HUES6 (cell line): ENCODE measurements around the gene POLR3B.

ENCODE experiments used
- H3K27ac ChIP-seq: 2 replicates; pipeline ENCODE4 v1.7.0; 2013; ENCODE audit warnings: low read depth, mild to moderate bottlenecking, low read length, inconsistent platforms
- H3K27me3 ChIP-seq: 2 replicates; pipeline ENCODE4 v1.6.1; 2013; ENCODE audit warnings: low read length; ENCODE audit not compliant: control insufficient read depth, insufficient read depth
- H3K36me3 ChIP-seq: 2 replicates; pipeline ENCODE4 v1.6.1; 2013; ENCODE audit warnings: low read length; ENCODE audit not compliant: control insufficient read depth, insufficient read depth
- H3K4me1 ChIP-seq: 2 replicates; pipeline ENCODE4 v1.6.1; 2013; ENCODE audit warnings: low read length; ENCODE audit not compliant: control insufficient read depth, insufficient read depth
- H3K4me3 ChIP-seq: 2 replicates; pipeline ENCODE4 v1.5.1; 2013; ENCODE audit warnings: low read depth, low read length
- H3K9ac ChIP-seq: one replicate; pipeline ENCODE4 v1.6.1; 2013; ENCODE audit warnings: mild to moderate bottlenecking, low read length
- H3K9me3 ChIP-seq: 2 replicates; pipeline ENCODE4 v1.6.1; 2013; ENCODE audit warnings: low read depth, low read length; ENCODE audit not compliant: control insufficient read depth, insufficient read depth

The POLR3B gene

GRCh38 chr12:106416273-106416672 is 58.7 kb downstream of the POLR3B start:
- no peaks in the 10 kb centered on the region for H3K9me3 ChIP-seq
- 0 out of 2 replicates have a peak, but pooled peaks cover 4% of the 10 kb centered on the region for H3K4me1 ChIP-seq
- H3K27ac ChIP-seq = no peak overlapping the region
- H3K27me3 ChIP-seq = no peaks in the 10 kb centered on the region
- no peak overlapping the region for H3K4me3 ChIP-seq
- H3K36me3 ChIP-seq = no peaks in the 10 kb centered on the region
- no peak overlapping the region for H3K9ac ChIP-seq

GRCh38 chr12:106417926-106418910 is 60.7 kb downstream of the POLR3B start:
- H3K4me3 ChIP-seq = no peak overlapping the region
- H3K4me1 ChIP-seq = 0 out of 2 replicates have a peak, but pooled peaks cover 4% of the 10 kb centered on the region
- H3K9me3 ChIP-seq = no peaks in the 10 kb centered on the region
- no peaks in the 10 kb centered on the region for H3K27me3 ChIP-seq
- no peaks in the 10 kb centered on the region for H3K36me3 ChIP-seq
- H3K9ac ChIP-seq = no peak overlapping the region
- H3K27ac ChIP-seq = no peak overlapping the region

GRCh38 chr12:106418970-106419369 is 61.4 kb downstream of the POLR3B start:
- Histone ChIP-seq H3K36me3 (no peaks in the 10 kb centered on the region), H3K9ac (no peak overlapping the region), H3K4me3 (no peak overlapping the region), H3K27ac (no peak overlapping the region), H3K4me1 (0 out of 2 replicates have a peak, but pooled peaks cover 4% of the 10 kb centered on the region), H3K27me3 (no peaks in the 10 kb centered on the region), H3K9me3 (no peaks in the 10 kb centered on the region)

GRCh38 chr12:106423291-106423690 is 65.7 kb downstream of the POLR3B start:
- Histone ChIP-seq H3K4me3 (no peak overlapping the region), H3K9ac (no peak overlapping the region), H3K9me3 (no peaks in the 10 kb centered on the region), H3K27ac (no peak overlapping the region), H3K27me3 (no peaks in the 10 kb centered on the region), H3K36me3 (no peaks in the 10 kb centered on the region), H3K4me1 (no peaks in the 10 kb centered on the region)

- no peak overlapping the region for H3K27ac ChIP-seq
- H3K36me3 ChIP-seq = no peaks in the 10 kb centered on the region
- H3K9ac ChIP-seq = no peak overlapping the region
- H3K4me3 ChIP-seq = no peak overlapping the region
- no peaks in the 10 kb centered on the region for H3K27me3 ChIP-seq
- no peaks in the 10 kb centered on the region for H3K9me3 ChIP-seq
- no peaks in the 10 kb centered on the region for H3K4me1 ChIP-seq
Observed at GRCh38 chr12:106425061-106425702, 67.6 kb downstream of the POLR3B start.

GRCh38 chr12:106427917-106428316 is 70.4 kb downstream of the POLR3B start:
- H3K9me3 ChIP-seq = no peaks in the 10 kb centered on the region

GRCh38 chr12:106428384-106428783 is 70.8 kb downstream of the POLR3B start:
- H3K9me3 ChIP-seq = no peaks in the 10 kb centered on the region
- H3K9ac ChIP-seq = no peak overlapping the region
- no peak overlapping the region for H3K4me3 ChIP-seq
- no peaks in the 10 kb centered on the region for H3K4me1 ChIP-seq
- H3K27ac ChIP-seq = no peak overlapping the region
- no peaks in the 10 kb centered on the region for H3K36me3 ChIP-seq
- no peaks in the 10 kb centered on the region for H3K27me3 ChIP-seq

More at GRCh38 chr12:106427917-106428316, 70.4 kb downstream of the POLR3B start:
- Histone ChIP-seq H3K27me3 (no peaks in the 10 kb centered on the region), H3K27ac (no peak overlapping the region), H3K4me3 (no peak overlapping the region), H3K36me3 (no peaks in the 10 kb centered on the region), H3K4me1 (no peaks in the 10 kb centered on the region), H3K9ac (no peak overlapping the region)

- Histone ChIP-seq H3K9ac (no peak overlapping the region), H3K36me3 (0 out of 2 replicates have a peak, but pooled peaks cover 2% of the 10 kb centered on the region), H3K27me3 (no peaks in the 10 kb centered on the region), H3K27ac (no peak overlapping the region), H3K4me3 (no peak overlapping the region), H3K4me1 (no peaks in the 10 kb centered on the region), H3K9me3 (no peaks in the 10 kb centered on the region)
Observed at GRCh38 chr12:106429043-106429552, 71.5 kb downstream of the POLR3B start.

GRCh38 chr12:106429636-106430035 is 72.1 kb downstream of the POLR3B start:
- 0 out of 2 replicates have a peak, but pooled peaks cover 8% of the 10 kb centered on the region for H3K36me3 ChIP-seq
- H3K4me3 ChIP-seq = no peak overlapping the region
- H3K4me1 ChIP-seq = no peaks in the 10 kb centered on the region
- no peaks in the 10 kb centered on the region for H3K9me3 ChIP-seq
- no peaks in the 10 kb centered on the region for H3K27me3 ChIP-seq
- no peak overlapping the region for H3K9ac ChIP-seq
- no peak overlapping the region for H3K27ac ChIP-seq

GRCh38 chr12:106431839-106432411 is 74.4 kb downstream of the POLR3B start:
- no peaks in the 10 kb centered on the region for H3K27me3 ChIP-seq
- no peaks in the 10 kb centered on the region for H3K9me3 ChIP-seq
- peaks cover 16% of the 10 kb centered on the region; the same call in 1 of the 2 replicates for H3K36me3 ChIP-seq
- H3K27ac ChIP-seq = no peak overlapping the region
- no peak overlapping the region for H3K4me3 ChIP-seq
- H3K9ac ChIP-seq = no peak overlapping the region
- no peaks in the 10 kb centered on the region for H3K4me1 ChIP-seq
